ENCODE measurements around the gene LTBP1.
"Not testable (repeated sequence)": the region's sequence is repeated elsewhere in the genome, so short reads cannot be mapped to it uniquely, and the experiment has no call there.

LTBP1 gene

DNA sequence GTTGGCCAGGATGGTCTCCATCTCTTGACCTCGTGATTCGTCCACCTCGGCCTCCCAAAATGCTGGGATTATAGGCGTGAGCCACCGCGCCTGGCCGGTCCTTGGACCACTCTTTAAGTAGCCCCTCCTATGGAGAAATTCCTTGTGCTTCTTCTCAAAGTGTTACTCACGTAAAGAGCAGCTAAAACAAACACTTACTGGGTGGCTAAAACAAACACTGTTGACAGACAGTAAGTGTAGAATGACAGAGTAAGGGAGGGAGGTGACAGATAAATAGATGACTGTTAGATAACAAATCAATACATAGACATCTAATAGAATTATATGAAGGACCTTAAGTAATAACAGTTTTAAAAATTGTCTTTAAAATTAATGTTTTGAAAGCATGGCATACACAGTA is 488.8 kb downstream of the LTBP1 start:
- DNase-seq (ENCODE audit: low read depth), result no peak

GRCh38 chr2:33436083-33436482 is 489.3 kb downstream of the LTBP1 start:
- DNase-seq (ENCODE audit: low read depth), result no peak

DNA sequence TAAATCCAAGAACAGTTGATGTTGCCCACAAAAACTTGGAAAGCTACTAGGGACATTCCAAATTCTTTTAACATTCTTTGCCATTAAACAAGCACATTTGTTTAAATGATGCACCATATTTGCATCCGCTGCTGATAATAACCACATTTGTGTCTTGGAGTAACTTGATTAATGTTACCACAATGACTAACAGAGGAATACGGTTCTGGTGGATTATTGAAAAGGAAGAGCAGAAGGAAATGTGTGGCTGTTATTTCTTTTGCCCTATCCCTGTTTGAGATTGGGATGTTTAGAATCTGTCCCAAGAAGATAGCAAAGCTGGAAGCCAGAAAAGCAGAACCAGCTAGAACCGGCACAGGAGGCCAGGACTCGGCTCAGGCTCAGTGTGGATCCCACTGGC is 490.5 kb downstream of the LTBP1 start:
- DNase-seq (ENCODE audit: low read depth), result peak; percentile 98

- peak; percentile 79 for DNase-seq (ENCODE audit: low read depth)
Observed at GRCh38 chr2:33437815-33438214, 491.1 kb downstream of the LTBP1 start.

DNA sequence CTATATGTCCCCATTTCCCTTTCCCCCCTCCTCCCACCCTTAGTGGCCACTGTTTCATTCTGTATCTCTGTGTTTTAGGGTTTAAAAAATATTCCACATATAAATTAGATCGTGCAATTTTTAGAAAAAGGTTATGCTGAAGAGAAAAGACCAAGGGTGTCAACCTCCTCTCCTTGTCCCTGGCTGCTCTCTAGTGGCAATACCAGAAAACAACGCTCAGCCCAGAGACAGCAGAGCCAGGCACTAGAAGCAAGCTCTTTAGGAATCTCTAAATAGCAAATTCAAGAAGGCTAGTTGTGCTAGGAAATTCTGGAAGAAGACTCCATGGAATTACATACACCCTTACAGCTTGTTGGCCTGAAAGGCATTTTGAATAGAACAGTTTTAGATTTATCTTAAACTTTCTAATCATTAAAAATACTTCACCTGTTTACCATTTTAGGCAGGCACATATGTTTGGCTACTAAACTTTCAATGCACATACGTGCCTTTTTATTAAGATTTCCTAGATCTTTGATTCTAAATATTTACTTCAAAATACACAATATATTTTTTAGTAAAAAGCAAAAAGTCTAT is 494.6 kb downstream of the LTBP1 start:
- DNase-seq (ENCODE audit: low read depth), result peak; percentile 79

DNA sequence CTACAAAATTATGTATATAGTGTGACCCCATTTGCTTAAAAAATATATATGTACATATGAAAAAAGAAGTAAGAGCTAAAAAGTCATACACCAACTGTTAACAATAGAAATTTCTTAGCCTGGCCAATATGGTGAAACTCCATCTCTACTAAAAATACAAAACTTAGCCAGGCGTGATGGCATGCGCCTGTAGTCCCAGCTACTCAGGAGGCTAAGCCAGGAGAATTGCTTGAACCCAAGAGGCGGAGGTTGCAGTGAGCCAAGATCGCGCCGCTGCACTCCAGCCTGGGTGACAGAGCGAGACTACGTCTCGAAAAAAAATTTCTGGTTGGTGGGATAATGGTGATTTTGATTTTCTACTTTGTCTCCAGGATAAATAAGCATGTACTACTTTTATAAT is 495.3 kb downstream of the LTBP1 start:
- DNase-seq (ENCODE audit: low read depth), result not testable (repeated sequence)

GRCh38 chr2:33442528-33443079 is 495.9 kb downstream of the LTBP1 start:
- DNase-seq (ENCODE audit: low read depth), result peak; percentile 79

GRCh38 chr2:33443274-33443829 is 496.6 kb downstream of the LTBP1 start:
- peak; percentile 76 for DNase-seq (ENCODE audit: low read depth)

DNA sequence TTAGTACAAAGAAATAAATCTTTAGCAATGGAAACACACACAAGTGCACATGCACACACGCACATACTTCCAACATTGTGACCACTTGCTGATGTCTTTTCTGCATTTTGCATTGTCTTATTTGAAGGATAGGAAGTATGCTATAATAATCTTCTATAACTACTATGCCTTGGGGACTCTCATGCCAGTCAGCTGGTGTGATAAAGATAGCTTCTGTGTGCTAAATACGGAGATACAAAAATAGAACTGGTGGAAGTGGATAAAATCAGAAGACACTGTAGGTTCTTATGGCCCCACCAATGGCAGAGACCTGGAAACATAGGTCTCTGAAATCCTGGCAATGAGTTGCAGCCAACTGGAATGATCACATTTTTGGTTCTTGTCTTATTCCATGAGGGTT is 498.2 kb downstream of the LTBP1 start:
- no peak for DNase-seq (ENCODE audit: low read depth)

DNA sequence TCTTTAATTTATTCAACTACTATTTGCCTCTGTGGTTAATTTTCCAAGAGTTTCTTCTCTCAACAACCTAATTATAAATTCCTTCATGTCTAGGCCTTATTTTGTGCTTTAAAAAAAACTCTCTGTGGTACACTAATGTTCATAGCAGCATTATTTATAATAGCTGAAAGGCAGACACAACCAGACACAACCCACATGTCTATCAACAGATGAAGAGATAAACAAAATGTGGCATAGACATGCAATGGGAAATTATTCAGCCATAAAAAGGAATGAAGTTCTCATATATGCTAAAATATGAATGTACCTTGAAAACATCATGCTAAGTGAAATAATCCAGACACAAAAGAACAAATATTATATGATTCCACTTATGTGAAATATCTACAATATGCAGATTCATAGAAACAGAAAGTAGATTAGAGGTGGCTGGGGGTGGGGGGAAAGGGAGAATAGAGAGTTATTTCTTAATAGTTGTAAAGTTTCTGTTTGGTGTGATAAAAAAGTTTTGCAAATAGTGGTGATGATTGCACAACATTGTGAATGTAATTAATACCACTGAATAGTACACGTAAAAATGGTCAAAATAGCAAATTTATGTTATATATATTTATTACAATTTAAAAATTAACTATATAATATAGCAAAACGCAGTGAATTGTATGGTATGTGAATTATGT is 501.6 kb downstream of the LTBP1 start:
- DNase-seq (ENCODE audit: low read depth), result no peak
